HTR-8/SVneo (cell line): ENCODE data around the gene PHYH.
"Not testable (repeated sequence)": the region's sequence is repeated elsewhere in the genome, so short reads cannot be mapped to it uniquely, and the experiment has no call there.

Experiments used
- DNase-seq: peaks from one replicate; pipeline ENCODE4 v3.0.0; 2011; ENCODE audit warnings: low spot score, mixed read lengths; ENCODE audit not compliant: insufficient read length
- FAIRE-seq: peaks from 2 replicates; lab custom pipeline; 2011; peaks lifted over from hg19 to GRCh38; lab: Jason Lieb, UNC

PHYH gene

DNA sequence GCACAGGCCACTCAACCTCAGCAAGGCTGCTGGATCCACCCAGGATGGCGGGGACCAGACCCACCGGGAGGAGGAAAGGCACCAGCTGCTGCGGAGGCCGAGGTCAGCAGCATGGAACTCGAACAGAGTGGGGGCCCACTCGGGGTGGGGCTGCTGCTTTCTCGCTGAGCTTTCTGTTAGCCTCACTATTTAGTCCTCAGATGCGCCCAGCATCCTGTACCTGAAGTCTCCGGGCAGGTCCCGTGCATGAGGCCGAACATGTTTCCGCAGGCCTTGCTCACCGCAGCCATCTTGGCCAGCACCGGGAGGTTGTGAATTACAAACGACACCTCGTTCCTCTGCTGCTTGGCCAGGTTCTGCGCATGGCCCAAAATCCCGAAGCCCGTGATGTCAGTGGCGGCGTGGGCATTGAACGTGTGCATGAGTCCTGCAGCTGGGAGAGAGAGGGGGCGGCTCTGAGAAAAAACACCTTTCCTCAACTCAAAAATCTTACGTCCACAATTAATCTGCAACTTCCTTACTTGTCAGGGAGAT lies 22.8 kb upstream of the PHYH start:
- FAIRE-seq (no peak), DNase-seq (no peak)

DNA sequence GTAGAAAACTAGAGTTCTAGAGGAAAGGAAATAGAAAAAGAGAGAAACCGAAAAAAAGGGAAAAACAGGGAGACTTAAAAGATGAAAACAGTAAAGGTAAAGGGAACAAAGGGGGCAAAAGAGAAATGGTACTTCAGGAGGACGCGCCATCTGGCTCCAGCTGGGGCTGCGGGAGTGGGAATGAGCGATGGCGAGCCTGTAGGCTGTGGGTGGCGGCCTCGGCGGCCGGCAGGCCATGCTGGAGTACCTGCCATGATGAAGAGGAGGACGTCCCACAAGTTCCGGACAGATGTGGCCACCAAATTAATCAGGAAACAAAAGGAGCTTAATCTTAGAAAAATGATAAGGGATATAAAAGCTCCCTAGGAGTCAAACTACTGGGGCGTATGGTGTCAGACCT lies 21.7 kb upstream of the PHYH start:
- FAIRE-seq (no peak), DNase-seq (no peak)

DNA sequence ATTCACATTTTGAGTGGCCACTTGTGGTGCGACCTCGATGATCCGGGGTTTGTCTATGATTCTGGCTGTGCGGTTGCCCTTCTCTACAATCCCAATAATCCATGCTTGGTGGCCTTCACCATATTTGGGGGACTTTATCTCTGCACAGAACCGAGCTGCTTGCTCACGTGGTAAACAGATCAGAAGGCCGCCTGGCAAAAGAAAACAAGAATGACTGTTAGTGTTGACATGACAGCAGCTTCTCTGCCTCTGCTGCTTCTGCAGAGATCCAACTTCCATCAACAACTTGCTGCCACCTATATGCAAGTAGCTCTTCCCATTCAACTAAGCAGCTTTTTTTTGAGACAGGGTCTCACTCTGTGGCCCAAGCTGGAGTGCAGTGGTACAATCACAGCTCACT lies 19.3 kb upstream of the PHYH start:
- FAIRE-seq (no peak), DNase-seq (no peak)

GRCh38 chr10:13317474-13317873 lies 17.6 kb upstream of the PHYH start:
- DNase-seq (no peak), FAIRE-seq (no peak)

DNA sequence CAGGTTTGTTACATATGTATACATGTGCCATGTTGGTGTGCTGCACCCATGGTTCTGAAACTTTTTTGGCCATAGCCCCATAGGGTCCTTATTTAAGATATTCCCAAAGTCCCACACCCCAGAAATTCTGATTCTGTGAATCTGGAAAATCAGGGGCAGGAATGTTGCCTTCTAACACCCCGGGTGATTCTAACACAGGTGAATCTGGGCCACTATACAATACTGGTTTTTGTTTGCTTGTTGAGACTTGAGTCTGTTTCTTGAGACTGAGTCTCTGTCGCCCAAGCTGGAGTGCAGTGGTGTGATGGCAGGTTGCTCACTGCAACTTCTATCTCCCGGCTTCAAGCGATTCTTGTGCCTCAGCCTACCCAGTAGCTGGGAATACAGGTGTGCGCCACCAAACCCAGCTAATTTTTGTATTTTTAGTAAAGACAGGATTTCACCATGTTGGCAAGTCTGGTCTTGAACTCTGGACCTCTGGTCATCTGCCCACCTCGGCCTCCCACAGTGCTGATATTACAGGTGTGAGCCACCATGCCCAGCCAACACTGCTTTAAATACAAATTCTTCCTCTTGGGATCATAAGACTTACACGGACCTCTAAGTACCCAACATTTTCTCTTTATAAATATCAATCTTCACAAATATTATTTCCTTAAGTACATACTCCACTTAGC lies 16.9 kb upstream of the PHYH start:
- FAIRE-seq (no peak), DNase-seq (no peak)

DNA sequence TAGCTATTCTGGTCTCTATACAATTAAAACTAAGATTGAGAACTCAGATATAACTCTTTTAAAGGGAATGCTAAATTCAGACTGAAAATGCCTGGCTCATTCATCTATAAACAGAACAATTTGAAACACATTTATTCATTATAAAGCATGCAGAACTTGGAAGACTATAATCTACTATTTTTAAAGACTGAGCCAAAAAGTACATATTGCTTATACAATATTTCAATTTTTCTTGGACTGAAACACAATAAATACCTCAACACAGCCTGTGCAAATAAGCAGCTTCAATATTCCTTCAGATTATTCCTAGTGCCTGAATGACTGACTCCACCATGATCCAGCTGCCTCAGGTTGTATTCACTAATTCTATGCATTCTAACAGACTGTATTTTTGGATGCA lies 15.5 kb upstream of the PHYH start:
- DNase-seq = no peak
- FAIRE-seq = no peak

GRCh38 chr10:13311177-13311575 lies 11.3 kb upstream of the PHYH start:
- FAIRE-seq = no peak
- no peak for DNase-seq

DNA sequence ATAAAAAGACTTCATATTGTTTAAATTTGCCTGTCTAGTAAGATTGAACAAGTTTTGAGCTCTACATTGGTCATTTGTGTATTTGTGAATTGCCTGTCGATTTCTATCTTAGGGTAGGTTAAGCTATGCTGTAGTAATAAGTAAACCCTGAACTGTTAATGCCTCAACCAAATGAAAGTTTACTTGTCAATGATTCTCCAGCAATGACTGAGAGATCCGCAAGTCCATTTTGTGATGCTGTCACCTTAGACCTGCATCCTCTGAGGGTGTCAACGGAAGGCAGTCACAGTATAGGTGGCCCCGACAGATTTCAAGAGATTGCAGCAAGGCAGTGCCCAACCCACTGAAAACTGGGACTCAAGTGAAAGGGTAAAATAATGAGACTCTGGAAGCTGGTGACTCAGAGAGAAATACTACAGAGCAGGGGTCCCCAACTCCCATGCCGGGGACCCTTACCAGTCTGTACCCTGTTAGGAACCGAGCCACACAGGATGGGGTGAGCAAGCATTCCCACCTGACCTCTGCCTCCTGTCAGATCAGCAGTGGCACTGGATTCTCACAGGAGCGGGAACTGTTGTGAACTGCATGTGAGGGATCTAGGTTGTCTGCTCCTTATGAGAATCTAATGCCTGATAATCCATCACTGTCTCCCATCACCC lies 10.8 kb upstream of the PHYH start:
- DNase-seq (no peak), FAIRE-seq (no peak)

- DNase-seq (no peak), FAIRE-seq (no peak)
Observed at GRCh38 chr10:13309792-13310191, 9.9 kb upstream of the PHYH start.

GRCh38 chr10:13308096-13308495 lies 8.2 kb upstream of the PHYH start:
- DNase-seq = no peak
- FAIRE-seq = no peak

DNA sequence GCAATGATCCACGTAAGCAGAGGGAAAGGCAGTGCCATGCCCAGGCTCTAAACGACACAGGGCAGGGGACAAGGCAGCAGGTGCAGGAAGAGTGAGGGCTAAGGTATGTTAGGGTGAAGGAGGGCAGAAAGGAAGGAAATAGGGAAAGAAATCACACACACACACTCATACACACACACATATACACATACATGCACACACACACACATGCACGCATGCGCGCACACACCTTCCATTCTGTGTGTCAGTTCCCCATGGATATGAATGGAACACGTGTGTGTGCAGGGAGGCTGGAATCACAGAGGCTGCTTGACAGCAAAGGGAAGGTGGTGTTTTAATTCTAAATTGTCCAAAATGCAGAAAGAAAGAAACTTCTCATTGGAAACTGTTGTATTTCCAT lies 6.2 kb upstream of the PHYH start:
- DNase-seq (no peak), FAIRE-seq (no peak)

DNA sequence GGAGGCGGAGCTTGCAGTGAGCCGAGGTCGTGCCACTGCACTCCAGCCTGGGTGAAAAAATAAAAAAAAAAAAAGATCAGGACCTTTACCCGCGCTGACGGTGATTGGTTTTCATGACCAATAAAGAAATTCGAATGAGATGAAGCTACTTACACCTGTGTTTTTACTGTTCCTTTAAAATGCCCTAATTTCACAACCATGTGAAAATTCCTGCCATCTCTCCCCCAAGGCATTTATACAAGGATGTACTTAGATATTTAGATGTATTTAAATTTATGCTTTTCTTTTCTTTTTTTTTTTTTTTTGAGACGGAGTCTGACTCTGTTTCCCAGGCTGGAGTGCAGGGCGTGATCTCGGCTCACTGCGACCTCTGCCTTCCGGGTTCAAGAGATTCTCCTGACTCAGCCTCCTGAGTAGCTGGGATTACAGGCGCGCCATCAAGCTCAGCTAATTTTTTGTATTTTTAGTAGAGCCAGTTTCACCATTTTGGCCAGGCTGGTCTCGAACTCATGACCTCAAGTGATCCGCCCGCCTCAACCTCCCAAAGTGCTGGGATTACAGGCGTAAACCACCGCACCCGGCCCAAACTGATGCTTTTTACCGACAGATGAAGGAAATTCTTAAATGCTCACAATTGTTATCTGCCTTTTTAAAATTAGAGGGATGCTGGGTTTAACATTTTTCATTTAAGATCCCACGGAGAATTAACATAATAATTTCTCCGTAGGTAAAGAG lies 3.1 kb upstream of the PHYH start:
- FAIRE-seq = no peak
- DNase-seq = no peak

- no peak for FAIRE-seq
- DNase-seq = no peak
Observed at GRCh38 chr10:13298748-13299436, 972 bp downstream of the PHYH start.

DNA sequence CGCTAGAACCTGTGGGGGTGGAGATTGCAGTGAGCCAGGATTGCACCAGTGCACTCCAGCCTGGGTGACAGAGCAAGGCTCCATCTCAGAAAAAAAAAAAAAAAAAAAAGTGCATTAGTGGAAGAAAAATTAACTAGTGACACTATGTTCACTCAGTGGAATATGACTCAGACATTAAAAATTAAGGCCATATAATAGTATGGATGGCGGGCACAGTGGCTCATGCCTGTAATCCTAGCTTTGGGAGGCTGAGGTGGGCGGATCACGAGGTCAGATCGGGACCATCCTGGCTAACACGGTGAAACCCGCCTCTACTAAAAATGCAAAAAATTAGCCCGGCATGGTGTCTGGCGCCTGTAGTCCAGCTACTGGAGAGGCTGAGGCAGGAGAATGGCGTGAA lies 3.4 kb downstream of the PHYH start:
- no peak for DNase-seq
- no peak for FAIRE-seq

DNA sequence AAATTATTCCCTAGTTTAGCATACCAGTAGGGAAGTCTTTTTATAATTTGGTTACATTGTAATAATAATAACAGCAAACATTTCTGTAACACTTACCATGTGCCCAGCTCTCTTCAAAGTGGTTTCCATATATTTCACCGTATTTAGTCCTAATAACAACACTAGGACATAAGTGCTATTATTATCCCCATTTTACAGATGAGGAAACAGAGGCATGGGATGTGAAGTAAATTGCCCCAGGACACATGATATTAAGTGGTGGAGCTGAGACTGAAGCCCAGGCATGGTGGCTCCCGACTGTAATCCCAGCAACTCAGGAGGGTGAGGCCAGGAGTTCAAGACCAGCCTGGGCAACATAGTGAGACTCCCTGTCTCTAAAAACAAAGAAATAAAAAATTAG lies 5.1 kb downstream of the PHYH start:
- no peak for FAIRE-seq
- DNase-seq = no peak

DNA sequence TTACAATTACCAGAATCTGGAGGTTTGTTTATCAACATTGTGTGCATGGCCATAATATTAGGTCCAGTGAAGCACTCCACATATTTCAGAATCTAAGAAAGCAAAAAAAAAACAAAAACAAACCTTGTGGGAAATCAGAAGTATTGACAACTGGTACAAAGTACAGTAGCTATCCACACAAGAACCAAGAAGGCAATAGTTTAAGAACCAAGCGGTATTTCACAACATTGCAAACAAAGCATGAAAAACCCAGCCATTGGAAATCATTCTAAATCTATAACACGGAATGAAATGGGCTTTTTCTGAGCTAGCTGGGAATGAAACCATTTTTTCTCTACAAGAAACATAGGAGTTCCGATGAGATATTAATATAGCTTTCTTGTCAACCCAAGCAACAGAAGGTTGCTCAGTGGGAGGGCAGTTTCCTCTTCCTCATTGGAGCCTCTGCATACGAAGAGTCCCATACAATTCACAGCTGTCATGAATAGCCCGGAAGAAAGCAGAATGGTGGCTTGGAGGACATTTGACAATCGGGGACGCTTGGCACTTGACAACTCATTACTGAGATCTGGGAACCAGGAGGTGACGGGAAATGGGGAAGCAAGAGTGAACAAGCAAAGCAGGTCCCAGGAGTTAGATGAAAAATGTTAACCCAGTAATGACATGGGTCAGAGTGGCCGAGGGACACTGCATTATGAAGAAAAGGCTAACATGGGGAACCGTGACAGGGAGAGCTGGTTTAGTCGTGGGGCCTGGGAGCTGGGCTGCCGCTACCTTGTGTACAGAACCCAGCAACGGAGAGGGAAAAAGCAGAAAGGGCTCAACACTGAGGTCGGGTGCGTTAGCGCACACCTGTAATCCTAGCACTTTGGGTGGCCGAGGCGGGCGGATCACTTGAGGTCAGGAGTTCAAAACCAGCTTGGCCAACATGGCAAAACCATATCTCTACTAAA lies 7.8 kb downstream of the PHYH start:
- FAIRE-seq = no peak
- no peak for DNase-seq

DNA sequence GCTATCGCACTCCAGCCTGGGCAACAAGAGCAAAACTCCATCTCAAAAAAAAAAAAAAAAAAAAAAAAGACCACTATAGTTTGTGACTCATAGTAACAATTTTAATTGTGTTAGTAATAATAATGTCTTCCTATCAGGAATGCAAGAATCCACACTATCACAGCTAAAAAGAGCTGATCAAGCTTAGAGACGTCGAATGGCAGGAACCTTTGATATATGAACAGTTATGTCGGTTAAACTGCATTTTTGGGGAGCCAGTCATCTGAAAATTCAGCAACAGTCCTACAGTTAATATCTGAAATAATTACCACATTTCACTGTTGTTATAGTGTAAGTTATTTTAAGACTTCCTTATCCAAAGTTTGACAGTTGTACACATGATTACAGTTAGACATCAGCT lies 8.8 kb downstream of the PHYH start:
- FAIRE-seq = no peak
- DNase-seq = no peak

DNA sequence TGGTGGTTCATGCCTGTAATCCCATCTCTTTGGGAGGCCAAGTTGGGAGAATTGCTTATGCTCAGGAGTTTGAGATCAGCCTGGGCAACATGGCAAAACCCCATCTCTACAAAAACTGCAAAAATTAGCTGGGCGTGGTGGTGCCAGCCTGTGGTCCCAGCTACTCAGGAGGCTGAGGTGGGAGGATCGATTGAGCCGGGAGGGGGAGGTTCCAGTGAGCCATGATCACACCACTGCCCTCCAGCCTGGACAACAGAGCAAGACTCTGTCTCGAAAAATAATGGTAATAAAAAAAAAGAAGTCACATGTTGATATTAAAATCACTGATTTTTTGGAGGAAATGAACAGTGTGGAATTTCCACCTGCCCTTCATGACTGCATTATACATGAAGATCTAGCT lies 15.8 kb downstream of the PHYH start:
- no peak for DNase-seq
- FAIRE-seq = no peak

DNA sequence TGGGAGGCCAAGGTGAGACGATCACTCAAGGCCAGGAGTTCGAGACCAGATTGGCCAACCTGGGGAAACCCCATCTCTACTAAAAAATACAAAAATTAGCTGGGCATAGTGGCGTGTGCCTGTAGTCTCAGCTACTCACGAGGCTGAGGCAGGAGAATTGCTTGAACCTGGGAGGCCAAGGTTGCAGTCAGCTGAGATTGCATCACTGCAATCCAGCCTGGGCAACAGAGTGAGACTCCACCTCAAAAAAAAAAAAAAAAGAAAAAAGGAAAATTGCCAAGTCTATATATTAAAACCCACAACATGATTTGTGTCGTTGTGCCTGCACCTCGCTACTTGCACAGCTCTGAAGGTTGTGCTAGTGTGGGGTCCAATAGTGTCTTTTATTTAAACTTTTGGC lies 17.5 kb downstream of the PHYH start:
- FAIRE-seq, DNase-seq: not testable (repeated sequence)
